MM.1S (cell line): ENCODE results near the gene BMPR2.

ENCODE experiments used
- DNase-seq: peaks from one replicate; pipeline ENCODE4 v3.0.0-alpha.2; 2015
- H2AFZ ChIP-seq: fragments of 300-600 bp; sonication (generic); 2 replicates; pipeline ENCODE4 v1.6.0; 2016; ENCODE audit warnings: antibody characterized with exemption, low read length
- H3F3A ChIP-seq: fragments of 300-600 bp; sonication (generic); 2 replicates; pipeline ENCODE4 v1.6.1; 2016; ENCODE audit warnings: mild to moderate bottlenecking, antibody characterized with exemption, low read length, moderate library complexity, mixed read lengths; ENCODE audit not compliant: insufficient read depth
- H3K27ac ChIP-seq: fragments of 300-600 bp; sonication (generic); 2 replicates; pipeline ENCODE4 v1.5.1; 2016; ENCODE audit warnings: mild to moderate bottlenecking, low read length
- H3K27me3 ChIP-seq: fragments of 300-600 bp; sonication (generic); replicated peaks from 2 replicates; pipeline ENCODE4 v1.6.0; 2016; ENCODE audit warnings: low read length; ENCODE audit not compliant: insufficient read depth
- H3K36me3 ChIP-seq: fragments of 300-600 bp; sonication (generic); replicated peaks from 2 replicates; pipeline ENCODE4 v1.6.1; 2016; ENCODE audit warnings: mild to moderate bottlenecking, low read length, mixed read lengths; ENCODE audit not compliant: insufficient read depth
- H3K4me1 ChIP-seq: fragments of 300-600 bp; sonication (generic); 2 replicates; pipeline ENCODE4 v1.6.1; 2016; ENCODE audit warnings: low read length, mixed read lengths
- H3K4me2 ChIP-seq: fragments of 300-600 bp; sonication (generic); 2 replicates; pipeline ENCODE4 v1.6.0; 2016; ENCODE audit warnings: low read depth, low read length
- H3K4me3 ChIP-seq: fragments of 300-600 bp; sonication (generic); 2 replicates; pipeline ENCODE4 v1.5.1; 2016; ENCODE audit warnings: low read length, mixed read lengths
- H3K79me2 ChIP-seq: fragments of 300-600 bp; sonication (generic); 2 replicates; pipeline ENCODE4 v1.6.1; 2016; ENCODE audit warnings: mixed run types, low read length, mixed read lengths
- H3K9ac ChIP-seq: fragments of 300-600 bp; sonication (generic); 2 replicates; pipeline ENCODE4 v1.6.1; 2016; ENCODE audit warnings: low read length, mixed read lengths
- H3K9me2 ChIP-seq: fragments of 300-600 bp; sonication (generic); replicated peaks from 2 replicates; pipeline ENCODE4 v1.6.1; 2016; ENCODE audit warnings: mild to moderate bottlenecking, low read length, mixed read lengths; ENCODE audit not compliant: insufficient read depth
- H3K9me3 ChIP-seq: fragments of 300-600 bp; sonication (generic); replicated peaks from 2 replicates; pipeline ENCODE4 v1.6.1; 2016; ENCODE audit warnings: mild to moderate bottlenecking, low read length, mixed read lengths; ENCODE audit not compliant: insufficient read depth
- H4K20me1 ChIP-seq: fragments of 300-600 bp; sonication (generic); 2 replicates; pipeline ENCODE4 v1.6.1; 2016; ENCODE audit warnings: mild to moderate bottlenecking, low read length, moderate library complexity, mixed read lengths; ENCODE audit not compliant: insufficient read depth
- CTCF ChIP-seq: fragments of 300-600 bp; sonication (generic); IDR thresholded peaks from 2 replicates; pipeline ENCODE4 v1.5.1; 2016; ENCODE audit warnings: antibody characterized with exemption, low read length, mixed read lengths
- EZH2 ChIP-seq: fragments of 300-600 bp; sonication (generic); optimal IDR thresholded peaks from 2 replicates; pipeline ENCODE3; 2017; ENCODE audit warnings: low read depth, mild to moderate bottlenecking, antibody characterized with exemption, low read length, mixed read lengths
- EZH2phosphoT487 ChIP-seq: fragments of 300-600 bp; sonication (generic); IDR thresholded peaks from 2 replicates; pipeline ENCODE4 v1.6.1; 2018; ENCODE audit warnings: antibody characterized with exemption, low read length

BMPR2 gene

GRCh38 chr2:202490479-202490878 lies 114.4 kb downstream of the BMPR2 start:
- Histone ChIP-seq H3K9ac (no peak overlapping the region), H3K27ac (no peak overlapping the region), H3F3A (no peaks in the 10 kb centered on the region), H4K20me1 (no peaks in the 10 kb centered on the region), H3K4me3 (no peak overlapping the region), H3K4me2 (no peak overlapping the region), H3K9me3 (no peaks in the 10 kb centered on the region), H3K79me2 (no peaks in the 10 kb centered on the region), H2AFZ (no peak overlapping the region), H3K36me3 (no peaks in the 10 kb centered on the region), H3K9me2 (no peaks in the 10 kb centered on the region), H3K4me1 (no peaks in the 10 kb centered on the region), H3K27me3 (no peaks in the 10 kb centered on the region)
- no peak for DNase-seq
- no peak for TF ChIP-seq EZH2phosphoT487
- TF ChIP-seq EZH2, result no peak
- TF ChIP-seq CTCF, result no peak

GRCh38 chr2:202491514-202491913 lies 115.4 kb downstream of the BMPR2 start:
- Histone ChIP-seq H4K20me1 (no peaks in the 10 kb centered on the region), H3K36me3 (no peaks in the 10 kb centered on the region), H3K9ac (no peak overlapping the region), H3K4me1 (no peaks in the 10 kb centered on the region), H3F3A (no peaks in the 10 kb centered on the region), H3K4me3 (no peak overlapping the region), H3K27ac (no peak overlapping the region), H3K9me2 (no peaks in the 10 kb centered on the region), H3K79me2 (no peaks in the 10 kb centered on the region), H3K27me3 (no peaks in the 10 kb centered on the region), H3K9me3 (no peaks in the 10 kb centered on the region), H2AFZ (no peak overlapping the region), H3K4me2 (no peak overlapping the region)
- DNase-seq, result no peak
- TF ChIP-seq EZH2, result no peak
- TF ChIP-seq EZH2phosphoT487, result no peak
- TF ChIP-seq CTCF, result no peak

- no peaks in the 10 kb centered on the region for H3F3A ChIP-seq
- H3K79me2 ChIP-seq, result no peaks in the 10 kb centered on the region
- no peak overlapping the region for H3K4me3 ChIP-seq
- H3K9ac ChIP-seq, result no peak overlapping the region
- no peak overlapping the region for H3K4me2 ChIP-seq
- H3K4me1 ChIP-seq, result no peaks in the 10 kb centered on the region
- H3K9me2 ChIP-seq, result no peaks in the 10 kb centered on the region
- H2AFZ ChIP-seq, result no peak overlapping the region
- H3K27me3 ChIP-seq, result no peaks in the 10 kb centered on the region
- H4K20me1 ChIP-seq, result no peaks in the 10 kb centered on the region
- no peak overlapping the region for H3K27ac ChIP-seq
- DNase-seq, result no peak
- no peaks in the 10 kb centered on the region for H3K36me3 ChIP-seq
- TF ChIP-seq CTCF (no peak), EZH2 (no peak), EZH2phosphoT487 (no peak)
- no peaks in the 10 kb centered on the region for H3K9me3 ChIP-seq
Measured at GRCh38 chr2:202494300-202495229, 118.4 kb downstream of the BMPR2 start.
